GM18526 (cell line): Measurements from ENCODE around the gene HSBP1L1.

ENCODE experiments used
- POLR2A ChIP-seq: IDR thresholded peaks from 3 replicates; pipeline ENCODE4 v1.6.1; 2011; ENCODE audit not compliant: insufficient read length; ENCODE audit errors: extremely low read depth

HSBP1L1 gene

GRCh38 chr18:79979843-79980242, 15.4 kb downstream of the HSBP1L1 start:
- TF ChIP-seq POLR2A, result no peak

- TF ChIP-seq POLR2A, result no peak
Measured at GRCh38 chr18:79980585-79980984, 16.1 kb downstream of the HSBP1L1 start.

GRCh38 chr18:79982736-79983135, 18.3 kb downstream of the HSBP1L1 start:
- TF ChIP-seq POLR2A, result no peak

- TF ChIP-seq POLR2A, result no peak
Measured at GRCh38 chr18:79983253-79983652, 18.8 kb downstream of the HSBP1L1 start.

- TF ChIP-seq POLR2A, result no peak
Measured at GRCh38 chr18:79983793-79984192, 19.4 kb downstream of the HSBP1L1 start.

- TF ChIP-seq POLR2A, result no peak
Measured at GRCh38 chr18:79985172-79985571, 20.7 kb downstream of the HSBP1L1 start.

GRCh38 chr18:79986726-79987125, 22.3 kb downstream of the HSBP1L1 start:
- no peak for TF ChIP-seq POLR2A

GRCh38 chr18:79987566-79987965, 23.1 kb downstream of the HSBP1L1 start:
- TF ChIP-seq POLR2A, result no peak

GRCh38 chr18:79988071-79988450, 23.6 kb downstream of the HSBP1L1 start:
- TF ChIP-seq POLR2A, result no peak

- TF ChIP-seq POLR2A, result peak; percentile 91
Measured at GRCh38 chr18:79988451-79989194, 24.2 kb downstream of the HSBP1L1 start, which contains the start of gene TXNL4A. TXNL4A (minus strand) TSS chr18:79988563; CDS start chr18:79988392, 171 bp downstream.

- no peak for TF ChIP-seq POLR2A
Measured at GRCh38 chr18:79989195-79989497, 24.7 kb downstream of the HSBP1L1 start.

- TF ChIP-seq POLR2A, result no peak
Measured at GRCh38 chr18:79991494-79991893, 27.1 kb downstream of the HSBP1L1 start.

- no peak for TF ChIP-seq POLR2A
Measured at GRCh38 chr18:80000877-80001276, 36.4 kb downstream of the HSBP1L1 start.

GRCh38 chr18:80002468-80002867, 38.0 kb downstream of the HSBP1L1 start:
- TF ChIP-seq POLR2A, result no peak

GRCh38 chr18:80004600-80005342, 40.3 kb downstream of the HSBP1L1 start:
- no peak for TF ChIP-seq POLR2A

- TF ChIP-seq POLR2A, result no peak
Measured at GRCh38 chr18:80006724-80007123, 42.3 kb downstream of the HSBP1L1 start.
